ENCODE measurements around the gene FNBP1L.
"Not testable (repeated sequence)": the region's sequence is repeated elsewhere in the genome, so short reads cannot be mapped to it uniquely, and the experiment has no call there.

FNBP1L gene

GRCh38 chr1:93532780-93533378, 85.0 kb downstream of the FNBP1L start:
- no peak for DNase-seq (ENCODE audit: low spot score)

GRCh38 chr1:93533677-93534076, 85.8 kb downstream of the FNBP1L start:
- DNase-seq (ENCODE audit: low spot score): no peak

GRCh38 chr1:93537396-93537795, 89.5 kb downstream of the FNBP1L start:
- DNase-seq (ENCODE audit: low spot score): no peak

- no peak for DNase-seq (ENCODE audit: low spot score)
These were observed 90.0 kb downstream of the FNBP1L start for GRCh38 chr1:93537924-93538323.

- DNase-seq (ENCODE audit: low spot score): no peak
These were observed 93.1 kb downstream of the FNBP1L start for GRCh38 chr1:93541045-93541444.

GRCh38 chr1:93542398-93542797, 94.5 kb downstream of the FNBP1L start:
- DNase-seq (ENCODE audit: low spot score): no peak

- no peak for DNase-seq (ENCODE audit: low spot score)
These were observed 98.4 kb downstream of the FNBP1L start for GRCh38 chr1:93546162-93546863.

GRCh38 chr1:93549131-93549530, 101.2 kb downstream of the FNBP1L start:
- no peak for DNase-seq (ENCODE audit: low spot score)

GRCh38 chr1:93549811-93550210, 101.9 kb downstream of the FNBP1L start:
- DNase-seq (ENCODE audit: low spot score): no peak

GRCh38 chr1:93552741-93553455, 105.0 kb downstream of the FNBP1L start:
- no peak for DNase-seq (ENCODE audit: low spot score)

- DNase-seq (ENCODE audit: low spot score): not testable (repeated sequence)
These were observed 106.1 kb downstream of the FNBP1L start for GRCh38 chr1:93553886-93554490.

GRCh38 chr1:93554883-93555872, 107.3 kb downstream of the FNBP1L start:
- DNase-seq (ENCODE audit: low spot score): no peak

- DNase-seq (ENCODE audit: low spot score): no peak
These were observed 108.4 kb downstream of the FNBP1L start for GRCh38 chr1:93556291-93556690.

- DNase-seq (ENCODE audit: low spot score): no peak
These were observed 111.1 kb downstream of the FNBP1L start for GRCh38 chr1:93559045-93559444.

GRCh38 chr1:93559695-93560094, 111.8 kb downstream of the FNBP1L start:
- no peak for DNase-seq (ENCODE audit: low spot score)

- DNase-seq (ENCODE audit: low spot score): no peak
These were observed 117.7 kb downstream of the FNBP1L start for GRCh38 chr1:93565496-93566206.

- DNase-seq (ENCODE audit: low spot score): no peak
These were observed 118.3 kb downstream of the FNBP1L start for GRCh38 chr1:93566227-93566626.

- DNase-seq (ENCODE audit: low spot score): no peak
These were observed 119.5 kb downstream of the FNBP1L start for GRCh38 chr1:93567255-93567918.

- DNase-seq (ENCODE audit: low spot score): no peak
These were observed 121.6 kb downstream of the FNBP1L start for GRCh38 chr1:93569489-93569888.

GRCh38 chr1:93571623-93572310, 123.8 kb downstream of the FNBP1L start:
- DNase-seq (ENCODE audit: low spot score): no peak

Measured in CD4-positive, alpha-beta T cell treated with Interleukin-15 for 4 hours (primary cell).